Cardiac fibroblast (primary cell): ENCODE data around the gene PPP1R14C.

ENCODE experiments used
- DNase-seq, 2 donors: peaks; one replicate each; pipeline versions ENCODE4 v3.0.0 to v3.0.0-alpha.2; 2010; ENCODE audit warnings: low read depth in 2 of 2
- H3K4me3 ChIP-seq, 2 donors: replicated peaks in 1 of 2; 1 replicate in 1 of 2; 2 replicates in 1 of 2; pipeline ENCODE4 v1.5.1; 2011; ENCODE audit warnings: low read depth in 2 of 2, low read length in 2 of 2, mild to moderate bottlenecking in 2 of 2, moderate library complexity in 1 of 2
- TF ChIP-seq, protein P1 (sequence below): IDR thresholded peaks from one replicate; pipeline ENCODE4 v1.5.1; 2011; ENCODE audit warnings: low read depth, mild to moderate bottlenecking, low read length, inconsistent platforms

PPP1R14C gene

DNA sequence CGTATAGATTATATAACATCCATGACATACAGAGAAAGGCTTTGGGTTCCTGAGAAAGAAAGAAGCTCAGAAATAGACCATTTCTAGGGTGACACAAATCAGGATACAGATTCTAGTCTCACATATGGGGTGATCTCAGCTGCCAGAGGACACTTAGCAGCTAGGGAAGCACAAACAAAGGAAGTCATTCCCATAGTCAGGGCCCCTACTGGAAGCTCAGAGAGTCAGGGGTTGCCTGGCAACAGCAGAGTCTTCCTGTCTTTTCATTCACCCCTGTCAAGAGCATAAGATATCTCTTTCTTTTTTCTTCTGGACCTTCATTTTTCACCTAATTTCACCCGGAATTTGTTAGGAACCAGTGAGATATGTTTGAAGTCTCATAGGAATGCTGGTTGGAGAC is 144.1 kb downstream of the PPP1R14C start:
- DNase-seq = no peak
- TF ChIP-seq, protein P1, sequence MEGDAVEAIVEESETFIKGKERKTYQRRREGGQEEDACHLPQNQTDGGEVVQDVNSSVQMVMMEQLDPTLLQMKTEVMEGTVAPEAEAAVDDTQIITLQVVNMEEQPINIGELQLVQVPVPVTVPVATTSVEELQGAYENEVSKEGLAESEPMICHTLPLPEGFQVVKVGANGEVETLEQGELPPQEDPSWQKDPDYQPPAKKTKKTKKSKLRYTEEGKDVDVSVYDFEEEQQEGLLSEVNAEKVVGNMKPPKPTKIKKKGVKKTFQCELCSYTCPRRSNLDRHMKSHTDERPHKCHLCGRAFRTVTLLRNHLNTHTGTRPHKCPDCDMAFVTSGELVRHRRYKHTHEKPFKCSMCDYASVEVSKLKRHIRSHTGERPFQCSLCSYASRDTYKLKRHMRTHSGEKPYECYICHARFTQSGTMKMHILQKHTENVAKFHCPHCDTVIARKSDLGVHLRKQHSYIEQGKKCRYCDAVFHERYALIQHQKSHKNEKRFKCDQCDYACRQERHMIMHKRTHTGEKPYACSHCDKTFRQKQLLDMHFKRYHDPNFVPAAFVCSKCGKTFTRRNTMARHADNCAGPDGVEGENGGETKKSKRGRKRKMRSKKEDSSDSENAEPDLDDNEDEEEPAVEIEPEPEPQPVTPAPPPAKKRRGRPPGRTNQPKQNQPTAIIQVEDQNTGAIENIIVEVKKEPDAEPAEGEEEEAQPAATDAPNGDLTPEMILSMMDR = no peak
- H3K4me3 ChIP-seq = no peak overlapping the region

DNA sequence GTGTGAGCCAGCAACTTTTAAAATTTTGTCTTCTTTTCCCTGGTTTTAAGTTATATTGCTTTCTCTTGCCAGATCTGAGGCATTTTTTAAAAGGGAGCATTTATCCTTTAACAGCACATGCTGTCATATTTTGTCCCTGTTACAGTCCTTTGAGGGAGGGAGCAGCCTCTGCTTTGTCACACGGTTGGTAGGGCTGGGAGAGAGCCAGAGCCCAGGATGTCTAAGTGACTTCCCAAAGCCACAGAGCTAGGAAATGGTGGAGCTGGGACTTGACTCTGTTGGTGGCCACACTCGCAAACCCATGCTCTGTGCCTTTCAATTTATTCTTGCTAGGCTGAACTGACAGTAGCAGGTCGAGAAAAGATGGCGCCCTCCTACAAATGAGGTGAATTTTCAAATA is 145.6 kb downstream of the PPP1R14C start:
- TF ChIP-seq, protein P1 = no peak
- no peak for DNase-seq
- no peak overlapping the region for H3K4me3 ChIP-seq

DNA sequence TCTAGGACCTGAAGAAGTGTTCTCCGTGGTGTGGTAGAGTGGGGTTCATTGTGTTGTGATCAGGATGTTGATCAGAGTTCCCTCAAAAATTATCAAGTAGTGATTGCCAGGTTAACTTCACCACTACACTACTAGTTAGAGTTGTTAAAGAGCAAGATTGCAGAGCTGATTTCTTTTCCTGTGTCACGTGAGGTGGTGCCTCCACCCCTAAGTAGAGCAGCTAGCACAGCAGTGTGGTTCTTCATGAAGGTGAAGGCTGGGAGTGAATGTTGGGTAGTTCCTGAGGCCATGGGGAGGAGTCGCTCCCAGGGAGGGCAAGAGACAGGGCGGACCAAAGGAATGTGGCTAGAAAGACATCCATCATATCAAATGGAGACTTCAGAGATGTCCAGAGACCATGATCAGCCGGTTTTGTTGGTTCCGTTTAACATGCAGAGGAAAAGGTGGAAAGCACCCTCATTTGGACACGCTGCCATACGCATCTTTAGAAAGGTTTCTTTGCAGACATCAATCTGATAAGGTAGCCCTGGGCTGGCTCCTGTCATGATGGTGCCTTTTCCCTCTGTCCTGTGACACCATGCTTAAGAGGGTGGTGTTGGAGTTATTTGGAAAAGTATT is 146.7 kb downstream of the PPP1R14C start:
- DNase-seq = no peak
- TF ChIP-seq, protein P1 = no peak
- H3K4me3 ChIP-seq = no peak overlapping the region

DNA sequence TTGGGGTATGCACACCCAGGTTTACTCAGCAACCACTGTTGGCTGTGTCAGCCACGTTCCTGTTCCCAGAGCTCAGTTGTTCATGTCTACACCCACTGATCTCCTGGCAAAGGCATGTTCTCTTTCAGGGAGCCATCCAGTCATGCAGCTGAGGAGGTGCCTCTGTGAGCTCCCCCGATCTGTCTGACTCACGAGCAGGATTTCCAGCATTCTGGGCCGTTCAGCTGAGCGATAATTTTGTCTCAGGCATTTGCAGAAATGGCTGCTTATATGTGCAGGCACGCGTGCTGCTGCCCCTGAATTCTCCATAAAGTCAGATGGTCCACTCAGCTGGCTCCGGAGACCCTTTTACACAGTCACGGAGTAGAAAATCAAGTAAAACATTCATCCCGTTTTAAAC is 147.6 kb downstream of the PPP1R14C start:
- TF ChIP-seq, protein P1 = no peak
- DNase-seq = peak; percentile 50 to 53
- H3K4me3 ChIP-seq = no peak overlapping the region

DNA sequence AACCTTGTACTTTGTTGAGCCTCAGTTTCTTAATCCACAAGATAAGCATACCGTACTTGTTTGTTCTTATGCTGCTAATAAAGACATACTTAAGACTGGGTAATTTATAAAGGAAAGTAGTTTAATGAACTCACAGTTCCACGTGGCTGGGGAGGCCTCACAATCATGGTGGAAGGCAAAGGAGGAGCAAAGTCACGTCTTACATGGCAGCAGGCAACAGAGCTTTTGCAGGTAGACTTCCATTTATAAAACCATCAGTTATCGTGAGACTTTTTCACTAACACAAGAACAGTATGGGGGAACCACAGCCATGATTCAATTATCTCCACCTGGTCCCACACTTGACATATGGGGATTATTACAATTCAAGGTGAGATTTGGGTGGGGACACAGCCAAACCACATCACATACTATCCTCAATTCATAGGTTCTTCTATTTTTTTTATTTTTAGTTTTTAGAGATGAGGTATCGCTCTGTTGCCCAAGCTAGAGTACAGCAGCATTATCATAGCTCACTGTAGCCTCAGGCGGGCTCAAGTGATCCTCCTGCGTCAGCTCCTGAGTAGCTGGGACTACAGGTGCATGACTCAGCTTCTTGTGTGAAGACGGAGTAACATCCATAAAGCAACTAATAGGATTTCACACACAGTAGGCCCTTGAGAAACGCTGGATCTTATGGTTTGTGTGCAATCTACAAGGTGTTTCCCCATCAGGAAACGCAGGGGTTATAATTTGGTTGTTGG is 149.3 kb downstream of the PPP1R14C start:
- DNase-seq = no peak
- H3K4me3 ChIP-seq = no peak overlapping the region
- TF ChIP-seq, protein P1 = no peak

DNA sequence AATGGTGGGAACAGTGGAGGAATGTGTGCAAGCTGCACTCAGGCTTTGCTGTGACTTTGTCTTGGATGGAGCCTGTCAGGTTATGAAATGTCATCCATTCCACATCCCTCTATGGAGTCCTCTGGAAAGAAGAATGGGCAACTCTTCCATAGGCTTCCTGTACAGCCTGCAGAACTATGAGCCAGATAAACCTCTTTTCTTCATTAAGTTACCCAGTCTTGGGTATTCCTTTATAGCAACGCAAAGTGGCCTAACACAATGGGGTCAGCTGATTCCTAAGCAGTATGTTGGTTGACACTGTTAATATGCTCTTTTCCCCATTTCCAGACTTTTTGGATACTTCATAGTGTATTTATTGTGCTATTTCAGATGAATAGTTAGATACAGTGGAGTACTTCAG is 150.2 kb downstream of the PPP1R14C start:
- no peak for DNase-seq
- H3K4me3 ChIP-seq = no peak overlapping the region
- TF ChIP-seq, protein P1 = no peak
